Fibroblast of mammary gland (primary cell): ENCODE measurements around the gene PRM3.

ENCODE experiments used
- DNase-seq: peaks from one replicate; pipeline ENCODE4 v3.0.0-alpha.2; 2010; ENCODE audit warnings: low read depth
- H3K4me3 ChIP-seq: 2 replicates; pipeline ENCODE4 v1.5.1; 2011; ENCODE audit warnings: low read depth, mild to moderate bottlenecking, low read length, moderate library complexity; ENCODE audit not compliant: control insufficient read depth
- TF ChIP-seq, protein P1 (sequence below): conservative IDR thresholded peaks from 2 replicates; pipeline ENCODE4 v1.5.1; 2011; ENCODE audit warnings: low read depth, low read length, inconsistent platforms; ENCODE audit not compliant: control insufficient read depth, insufficient read depth

PRM3 gene

DNA sequence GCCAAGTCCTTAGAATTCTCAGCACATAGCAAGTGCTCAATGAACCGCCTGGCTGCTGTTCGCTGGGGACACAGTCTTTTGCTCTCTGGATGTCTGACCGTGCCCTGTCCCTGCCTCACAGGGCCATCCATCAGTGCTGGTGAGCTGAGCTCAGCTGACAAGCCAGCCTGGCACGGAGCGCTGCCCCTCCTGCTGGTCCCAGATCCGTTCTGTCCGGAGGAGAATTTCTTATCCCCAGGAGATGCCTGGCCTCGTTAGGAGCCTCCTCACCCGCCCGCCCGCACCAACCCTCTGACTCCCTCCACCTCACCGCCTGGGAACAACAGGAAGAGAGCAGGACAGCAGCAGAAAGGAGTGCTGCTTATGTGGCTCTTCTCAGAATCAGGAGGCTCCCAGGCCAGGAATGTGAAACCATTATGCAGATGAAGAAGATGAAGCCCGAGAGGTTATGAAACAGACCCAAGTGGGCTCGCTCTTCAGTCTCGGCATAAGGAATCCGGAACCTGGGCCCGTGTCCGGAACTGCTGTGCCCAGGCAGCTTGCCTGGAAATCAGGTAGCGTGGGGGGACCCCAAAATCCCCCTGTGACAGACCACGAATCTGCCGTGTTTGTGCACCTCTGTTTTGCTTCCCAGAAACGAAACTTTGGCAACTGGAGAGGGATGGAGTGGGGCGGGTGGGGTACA is 43.0 kb upstream of the PRM3 start:
- TF ChIP-seq, protein P1, sequence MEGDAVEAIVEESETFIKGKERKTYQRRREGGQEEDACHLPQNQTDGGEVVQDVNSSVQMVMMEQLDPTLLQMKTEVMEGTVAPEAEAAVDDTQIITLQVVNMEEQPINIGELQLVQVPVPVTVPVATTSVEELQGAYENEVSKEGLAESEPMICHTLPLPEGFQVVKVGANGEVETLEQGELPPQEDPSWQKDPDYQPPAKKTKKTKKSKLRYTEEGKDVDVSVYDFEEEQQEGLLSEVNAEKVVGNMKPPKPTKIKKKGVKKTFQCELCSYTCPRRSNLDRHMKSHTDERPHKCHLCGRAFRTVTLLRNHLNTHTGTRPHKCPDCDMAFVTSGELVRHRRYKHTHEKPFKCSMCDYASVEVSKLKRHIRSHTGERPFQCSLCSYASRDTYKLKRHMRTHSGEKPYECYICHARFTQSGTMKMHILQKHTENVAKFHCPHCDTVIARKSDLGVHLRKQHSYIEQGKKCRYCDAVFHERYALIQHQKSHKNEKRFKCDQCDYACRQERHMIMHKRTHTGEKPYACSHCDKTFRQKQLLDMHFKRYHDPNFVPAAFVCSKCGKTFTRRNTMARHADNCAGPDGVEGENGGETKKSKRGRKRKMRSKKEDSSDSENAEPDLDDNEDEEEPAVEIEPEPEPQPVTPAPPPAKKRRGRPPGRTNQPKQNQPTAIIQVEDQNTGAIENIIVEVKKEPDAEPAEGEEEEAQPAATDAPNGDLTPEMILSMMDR = no peak
- no peak overlapping the region for H3K4me3 ChIP-seq
- DNase-seq = no peak

DNA sequence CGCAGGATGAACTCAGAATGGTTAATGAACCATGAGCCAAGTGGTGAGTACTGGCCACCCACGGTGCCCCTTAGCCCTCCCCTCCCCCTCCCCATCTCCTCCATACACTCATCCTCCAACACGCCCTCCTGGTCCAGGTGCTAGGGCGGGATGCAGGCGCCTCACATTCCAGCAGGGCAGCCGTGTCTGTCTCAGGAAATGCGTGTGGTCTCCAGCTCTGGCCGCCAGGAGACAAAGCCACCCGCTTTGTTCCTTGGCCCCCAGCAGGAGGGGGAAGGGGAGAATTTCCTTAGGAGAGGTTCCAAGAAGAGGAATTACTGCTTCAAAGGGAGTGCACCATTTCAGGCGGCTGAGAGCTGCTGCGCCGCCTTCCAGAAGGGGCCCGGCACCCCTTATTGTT is 42.1 kb upstream of the PRM3 start:
- H3K4me3 ChIP-seq = no peak overlapping the region
- TF ChIP-seq, protein P1 = no peak
- DNase-seq = no peak

DNA sequence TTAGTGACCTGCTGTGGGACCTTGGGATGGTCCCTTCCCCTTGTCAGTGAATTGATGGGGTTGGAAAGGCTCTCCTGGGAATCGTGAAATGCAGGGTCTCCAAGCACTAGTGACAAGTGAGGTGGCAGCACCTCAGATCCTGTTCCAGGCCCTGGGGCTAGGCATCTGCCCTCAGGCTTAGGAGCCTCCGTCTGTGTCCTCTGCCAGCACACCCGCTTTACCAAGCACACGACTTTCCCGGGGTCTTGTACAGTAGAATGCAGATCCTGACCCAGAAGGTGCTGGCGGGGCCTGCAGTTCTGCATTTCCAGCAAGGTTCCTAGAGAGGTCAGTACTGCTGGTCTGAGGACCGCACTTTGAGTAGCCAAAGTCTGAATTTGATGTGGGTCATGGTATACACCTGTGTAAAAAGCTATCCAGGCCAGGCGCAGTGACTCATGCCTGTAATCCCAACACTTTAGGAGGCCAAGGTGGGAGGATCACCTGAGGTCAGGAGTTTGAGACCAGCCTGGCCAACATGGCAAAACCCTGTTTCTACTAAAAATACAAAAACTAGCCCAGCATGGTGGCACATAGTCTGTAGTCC is 41.0 kb upstream of the PRM3 start:
- H3K4me3 ChIP-seq = no peak overlapping the region
- TF ChIP-seq, protein P1 = no peak
- DNase-seq = no peak

DNA sequence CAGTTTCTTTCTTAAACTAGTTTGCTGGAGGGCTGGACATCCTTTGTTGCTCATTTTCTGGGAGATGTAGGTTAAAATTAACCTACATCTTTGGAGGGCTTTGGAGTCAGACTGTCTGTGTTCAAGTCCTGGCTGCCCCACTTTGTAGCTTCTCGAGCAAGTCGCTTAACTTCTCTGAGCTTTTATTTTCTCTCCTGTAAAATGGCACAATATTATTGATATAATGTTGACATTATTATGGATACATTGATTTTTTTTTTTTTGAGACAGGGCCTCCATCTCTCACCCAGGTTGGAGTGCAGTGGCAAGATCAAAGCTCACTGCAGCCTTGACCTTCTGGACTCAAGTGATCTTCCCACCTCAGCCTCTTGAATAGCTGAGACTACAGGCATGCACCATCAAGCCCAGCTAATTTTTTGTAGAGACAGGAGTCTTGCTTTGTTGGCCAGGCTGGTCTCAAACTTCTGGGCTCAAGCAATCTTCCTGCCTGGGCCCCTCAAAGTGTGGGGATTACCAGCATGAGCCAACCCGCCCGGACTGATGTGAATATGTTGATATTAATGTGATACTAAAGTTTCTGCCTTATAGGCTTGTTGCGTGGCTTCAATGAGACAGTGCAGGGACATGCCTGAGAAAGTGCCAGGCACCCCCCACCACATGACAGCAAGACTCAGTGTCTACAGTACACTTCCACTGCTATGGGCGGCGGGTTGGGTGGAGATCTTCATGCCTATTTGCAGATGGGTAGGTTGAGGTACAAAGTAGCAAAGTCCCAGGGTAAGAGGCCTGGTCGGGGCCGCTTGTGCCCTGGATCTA is 40.3 kb upstream of the PRM3 start:
- TF ChIP-seq, protein P1 = no peak
- DNase-seq = no peak
- no peak overlapping the region for H3K4me3 ChIP-seq

- no peak overlapping the region for H3K4me3 ChIP-seq
- DNase-seq = peak; percentile 17
- TF ChIP-seq, protein P1 = no peak
Observed at GRCh38 chr16:11312718-11313492, 39.5 kb upstream of the PRM3 start.

DNA sequence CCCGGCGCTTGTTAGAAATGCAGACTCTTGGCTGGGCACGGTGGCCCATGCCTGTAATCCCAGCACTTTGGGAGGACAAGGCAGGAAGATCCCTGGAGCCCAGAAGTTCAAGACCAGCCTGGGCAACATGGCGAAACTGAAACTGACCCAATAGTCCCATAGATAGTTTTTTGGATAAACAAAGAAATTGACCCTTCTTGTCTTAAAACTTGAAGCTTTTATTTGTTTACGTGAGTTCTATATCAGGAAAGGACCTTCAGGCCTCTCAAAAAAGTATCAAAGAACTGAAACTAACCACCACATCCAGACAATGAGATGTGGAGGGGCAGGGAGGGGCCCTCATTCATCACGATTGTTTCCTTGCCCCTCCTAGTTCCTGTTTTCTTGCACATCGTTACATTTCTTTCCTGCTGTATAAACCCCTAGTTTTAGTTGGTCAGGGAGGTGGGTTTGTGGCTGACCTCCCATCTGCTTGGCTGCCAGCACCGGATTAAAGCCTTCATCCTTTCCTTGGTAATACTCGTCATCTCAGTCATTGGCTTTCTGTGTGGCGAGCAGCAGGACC is 37.6 kb upstream of the PRM3 start:
- TF ChIP-seq, protein P1 = no peak
- H3K4me3 ChIP-seq = no peak overlapping the region
- DNase-seq = no peak
